HepG2 (cell line): ENCODE data around the gene RNF175. TPM values are rescaled to one million over a fixed set of nuclear protein-coding genes. Genes with fewer than 3 reads are reported as not detected.

Experiments used
- ATAC-seq: fragments of 200-7000 bp; cut with Tn5 transposase; 3 replicates; pipeline ENCODE4 v1.9.1; 2020; ENCODE audit warnings: mild to moderate bottlenecking, moderate library complexity
- BruUV-seq: library from RNA; stranded (reverse); fragments of 400-500 nt; replicated peaks from 2 replicates; lab custom pipeline; 2021; lab: Mats Ljungman, UMichigan
- CTCF ChIA-PET: fragments of 300-600 bp; formaldehyde crosslinking; extraction: SDS; loops from one replicate; lab custom pipeline; 2021; ENCODE audit warnings: low total read pairs, inconsistent platforms, low intra/inter-chr PET ratio; lab: Yijun Ruan, JAX
- POLR2A ChIA-PET: fragments of 350-600 bp; sonication (Branson Sonifier 250); formaldehyde crosslinking; loops from one replicate; lab custom pipeline; 2020; ENCODE audit warnings: antibody characterized with exemption, inconsistent platforms; lab: Yijun Ruan, JAX
- DNase-seq: peaks from one replicate; pipeline ENCODE4 v3.0.0-alpha.2; 2015; ENCODE audit warnings: low spot score
- FAIRE-seq: peaks from 3 replicates; lab custom pipeline; 2011; peaks lifted over from hg19 to GRCh38; lab: Jason Lieb, UNC
- H2AFZ ChIP-seq: one replicate; pipeline ENCODE4 v1.6.1; 2011; ENCODE audit warnings: low read length, inconsistent platforms
- H3K27ac ChIP-seq: fragments of 300-600 bp; 3 replicates; pipeline ENCODE4 v1.8.0; 2011; ENCODE audit warnings: mixed run types, mild to moderate bottlenecking, mixed read lengths, low read length, inconsistent platforms; ENCODE audit not compliant: insufficient read depth; ENCODE audit errors: extremely low read length
- H3K27me3 ChIP-seq, 2 experiments: fragments of 200-600 bp in 1 of 2; 2 replicates in 1 of 2; 3 replicates in 1 of 2; pipeline versions ENCODE4 v1.6.0 to v1.8.0; 2011; ENCODE audit warnings: low read length in 2 of 2, mild to moderate bottlenecking in 2 of 2, moderate library complexity in 2 of 2, inconsistent platforms in 1 of 2; ENCODE audit not compliant: insufficient read depth in 2 of 2, control insufficient read depth in 1 of 2
- H3K36me3 ChIP-seq, 2 experiments: fragments of 200-600 bp in 1 of 2; replicated peaks in 1 of 2; 2 replicates in 1 of 2; 3 replicates in 1 of 2; pipeline versions ENCODE4 v1.5.1 to v1.8.0; 2011; ENCODE audit warnings: low read length in 2 of 2, inconsistent platforms in 1 of 2; ENCODE audit not compliant: insufficient read depth in 2 of 2, control insufficient read depth in 1 of 2
- H3K4me1 ChIP-seq: 2 replicates; pipeline ENCODE4 v1.5.1; 2012; ENCODE audit warnings: low read length, inconsistent platforms; ENCODE audit not compliant: insufficient read depth
- H3K4me2 ChIP-seq: 2 replicates; pipeline ENCODE4 v1.6.0; 2011; ENCODE audit warnings: low read depth, low read length, inconsistent platforms
- H3K4me3 ChIP-seq, 3 experiments: fragments of 200-600 bp in 1 of 3; sonication (generic), shearing (Covaris generic) in 1 of 3; replicated peaks in 1 of 3; 2 replicates each; pipeline ENCODE4 v1.5.1; 2011 to 2016; ENCODE audit warnings: low read length in 3 of 3, inconsistent platforms in 2 of 3, low read depth in 2 of 3, mild to moderate bottlenecking in 2 of 3, control low read depth in 1 of 3, mixed read lengths in 1 of 3; ENCODE audit not compliant: insufficient read depth in 1 of 3
- H3K79me2 ChIP-seq: one replicate; pipeline ENCODE4 v1.6.1; 2011; ENCODE audit warnings: low read length, inconsistent platforms; ENCODE audit not compliant: insufficient read depth
- H3K9ac ChIP-seq: 2 replicates; pipeline ENCODE4 v1.6.0; 2011; ENCODE audit warnings: mild to moderate bottlenecking, low read depth, low read length, inconsistent platforms; ENCODE audit not compliant: insufficient read depth
- H3K9me3 ChIP-seq: 2 replicates; pipeline ENCODE4 v1.5.1; 2012; ENCODE audit warnings: mild to moderate bottlenecking, low read length
- H4K20me1 ChIP-seq: 2 replicates; pipeline ENCODE4 v1.6.0; 2011; ENCODE audit warnings: inconsistent platforms, mild to moderate bottlenecking, low read length, moderate library complexity; ENCODE audit not compliant: insufficient read depth
- GABPA ChIP-seq, 2 experiments: IDR thresholded peaks; 2 replicates each; pipeline ENCODE4 v1.6.1; 2011 to 2016; ENCODE audit warnings: low read depth in 2 of 2, low read length in 1 of 2, missing biosample characterization in 1 of 2, missing genetic modification characterization in 1 of 2
- JUN ChIP-seq: sonication (generic); formaldehyde crosslinking; IDR thresholded peaks from 2 replicates; pipeline ENCODE4 v1.4.0; 2020; ENCODE audit warnings: mild to moderate bottlenecking, missing genetic modification reagents
- KDM5B ChIP-seq: sonication (generic); formaldehyde crosslinking; IDR thresholded peaks from 2 replicates; pipeline ENCODE4 v1.4.0; 2020; ENCODE audit warnings: missing genetic modification reagents, mild to moderate bottlenecking, borderline replicate concordance
- MATR3 ChIP-seq: sonication (generic); formaldehyde crosslinking; IDR thresholded peaks from 2 replicates; pipeline ENCODE4 v1.4.0; 2020; ENCODE audit warnings: missing genetic modification reagents
- RBM39 ChIP-seq: fragments of 200-400 bp; formaldehyde crosslinking; IDR thresholded peaks from one replicate; pipeline ENCODE4 v1.6.1; 2018; ENCODE audit warnings: antibody characterized with exemption, mild to moderate bottlenecking, low read depth, low read length; ENCODE audit not compliant: poor library complexity, severe bottlenecking
- TCF7 ChIP-seq: sonication (generic); IDR thresholded peaks from 2 replicates; pipeline ENCODE4 v1.6.1; 2016; ENCODE audit warnings: antibody characterized with exemption, low read depth
- TRIM24 ChIP-seq: sonication (generic); formaldehyde crosslinking; IDR thresholded peaks from 2 replicates; pipeline ENCODE4 v1.8.0; 2022; ENCODE audit warnings: mild to moderate bottlenecking, missing genetic modification reagents
- YEATS2 ChIP-seq: sonication (generic); formaldehyde crosslinking; IDR thresholded peaks from 2 replicates; pipeline ENCODE4 v1.4.0; 2020; ENCODE audit warnings: missing genetic modification reagents, borderline replicate concordance
- ZC3H4 ChIP-seq: sonication (generic); formaldehyde crosslinking; IDR thresholded peaks from 2 replicates; pipeline ENCODE4 v1.4.0; 2020; ENCODE audit warnings: missing genetic modification reagents, borderline replicate concordance
- ZNF530 ChIP-seq: sonication (generic); formaldehyde crosslinking; IDR thresholded peaks from 2 replicates; pipeline ENCODE4 v1.5.0; 2020; ENCODE audit warnings: low read depth, mild to moderate bottlenecking, missing genetic modification reagents
- ZNF761 ChIP-seq: sonication (generic); formaldehyde crosslinking; conservative IDR thresholded peaks from 2 replicates; pipeline ENCODE4 v1.4.0; 2020; ENCODE audit warnings: mild to moderate bottlenecking, missing genetic modification reagents
- ZNF841 ChIP-seq: sonication (generic); formaldehyde crosslinking; IDR thresholded peaks from 2 replicates; pipeline ENCODE4 v1.8.1; 2023; ENCODE audit warnings: missing genetic modification reagents, borderline replicate concordance
- WGBS: methylation state at CpG from one replicate; pipeline ENCODE4 v1.1.6; 2017; ENCODE audit warnings: low lambda C conversion rate; 5-methylcytosine and 5-hydroxymethylcytosine counted together
- in situ Hi-C: cut with HindIII; loops from 2 replicates; pipeline ENCODE4 v1.10.0; 2017; ENCODE audit warnings: low pct_unique_long_range_greater_than_20kb; ENCODE audit not compliant: extremely low pct_ligation_motif_present
- intact Hi-C: fragments of 100-400 bp; cut with micrococcal nuclease; formaldehyde crosslinking; loops from one replicate; pipeline ENCODE4 v1.10.0; 2022; ENCODE audit not compliant: unreplicated experiment
- polyA plus RNA-seq, 8 experiments: library from polyadenylated mRNA; depleted of rRNA in 3 of 8; stranded (reverse) in 7 of 8; unstranded in 1 of 8; fragments of >200 nt; fragmentation: Illumina TruSeq in 4 of 8; extraction: Trizol in 4 of 8; gene quantifications; 2 replicates each; pipeline versions ENCODE4 v1.2.1 to v1.2.3, GENCODE V29; 2011 to 2016; ENCODE audit warnings: low read depth in 4 of 8, missing spikeins in 1 of 8, mixed read lengths in 1 of 8; ENCODE audit not compliant: insufficient read depth in 1 of 8
- total RNA-seq, 5 experiments: library from RNA; depleted of rRNA; stranded (reverse); fragments of >200 nt; fragmentation: Illumina TruSeq; extraction: Trizol; gene quantifications; 2 replicates each; pipeline ENCODE4 v1.2.3, GENCODE V29; 2016; ENCODE audit warnings: low read depth in 1 of 5
- TF ChIP-seq, protein P1 (sequence below): sonication (generic); formaldehyde crosslinking; conservative IDR thresholded peaks from 2 replicates; pipeline ENCODE4 v1.4.0; 2020; ENCODE audit warnings: missing genetic modification reagents
- TF ChIP-seq, protein P2 (sequence below): IDR thresholded peaks from 2 replicates; pipeline ENCODE4 v1.4.0; 2020; ENCODE audit warnings: mild to moderate bottlenecking, missing genetic modification reagents

RNF175 gene
- total and polyA plus RNA-seq, 2 of the 13 experiments (the other 11 are each of a cell fraction or from before 2014, with no cell fraction given), result not detected

GRCh38 chr4:153778383-153778782 is 18.6 kb upstream of the RNF175 start:
- BruUV-seq, result no TSS peak
- in situ Hi-C loops, result no loop called here
- POLR2A ChIA-PET, result no interaction called here

More at GRCh38 chr4:153778383-153778782, 18.6 kb upstream of the RNF175 start:
- DNase-seq, result no peak
- no peak overlapping the region for H3K4me3 ChIP-seq
- TF ChIP-seq JUN (CRISPR knock-in tag) (no peak), ZNF761 (CRISPR knock-in tag) (no peak), KDM5B (no peak), ZC3H4 (CRISPR knock-in tag) (no peak), RBM39 (no peak), TRIM24 (CRISPR knock-in tag) (no peak), YEATS2 (no peak), GABPA (IDR thresholded peaks at IDR 0.05; ENCODE audit: low read depth, low read length) (no peak), GABPA (CRISPR knock-in tag; IDR thresholded peaks at IDR 0.05; ENCODE audit: low read depth) (no peak), ZNF841 (CRISPR knock-in tag) (no peak), TCF7 (no peak), MATR3 (CRISPR knock-in tag) (no peak), ZNF530 (CRISPR knock-in tag) (no peak)
- TF ChIP-seq, protein P1, sequence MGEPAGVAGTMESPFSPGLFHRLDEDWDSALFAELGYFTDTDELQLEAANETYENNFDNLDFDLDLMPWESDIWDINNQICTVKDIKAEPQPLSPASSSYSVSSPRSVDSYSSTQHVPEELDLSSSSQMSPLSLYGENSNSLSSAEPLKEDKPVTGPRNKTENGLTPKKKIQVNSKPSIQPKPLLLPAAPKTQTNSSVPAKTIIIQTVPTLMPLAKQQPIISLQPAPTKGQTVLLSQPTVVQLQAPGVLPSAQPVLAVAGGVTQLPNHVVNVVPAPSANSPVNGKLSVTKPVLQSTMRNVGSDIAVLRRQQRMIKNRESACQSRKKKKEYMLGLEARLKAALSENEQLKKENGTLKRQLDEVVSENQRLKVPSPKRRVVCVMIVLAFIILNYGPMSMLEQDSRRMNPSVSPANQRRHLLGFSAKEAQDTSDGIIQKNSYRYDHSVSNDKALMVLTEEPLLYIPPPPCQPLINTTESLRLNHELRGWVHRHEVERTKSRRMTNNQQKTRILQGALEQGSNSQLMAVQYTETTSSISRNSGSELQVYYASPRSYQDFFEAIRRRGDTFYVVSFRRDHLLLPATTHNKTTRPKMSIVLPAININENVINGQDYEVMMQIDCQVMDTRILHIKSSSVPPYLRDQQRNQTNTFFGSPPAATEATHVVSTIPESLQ (CRISPR knock-in tag), result no peak
- TF ChIP-seq, protein P2, sequence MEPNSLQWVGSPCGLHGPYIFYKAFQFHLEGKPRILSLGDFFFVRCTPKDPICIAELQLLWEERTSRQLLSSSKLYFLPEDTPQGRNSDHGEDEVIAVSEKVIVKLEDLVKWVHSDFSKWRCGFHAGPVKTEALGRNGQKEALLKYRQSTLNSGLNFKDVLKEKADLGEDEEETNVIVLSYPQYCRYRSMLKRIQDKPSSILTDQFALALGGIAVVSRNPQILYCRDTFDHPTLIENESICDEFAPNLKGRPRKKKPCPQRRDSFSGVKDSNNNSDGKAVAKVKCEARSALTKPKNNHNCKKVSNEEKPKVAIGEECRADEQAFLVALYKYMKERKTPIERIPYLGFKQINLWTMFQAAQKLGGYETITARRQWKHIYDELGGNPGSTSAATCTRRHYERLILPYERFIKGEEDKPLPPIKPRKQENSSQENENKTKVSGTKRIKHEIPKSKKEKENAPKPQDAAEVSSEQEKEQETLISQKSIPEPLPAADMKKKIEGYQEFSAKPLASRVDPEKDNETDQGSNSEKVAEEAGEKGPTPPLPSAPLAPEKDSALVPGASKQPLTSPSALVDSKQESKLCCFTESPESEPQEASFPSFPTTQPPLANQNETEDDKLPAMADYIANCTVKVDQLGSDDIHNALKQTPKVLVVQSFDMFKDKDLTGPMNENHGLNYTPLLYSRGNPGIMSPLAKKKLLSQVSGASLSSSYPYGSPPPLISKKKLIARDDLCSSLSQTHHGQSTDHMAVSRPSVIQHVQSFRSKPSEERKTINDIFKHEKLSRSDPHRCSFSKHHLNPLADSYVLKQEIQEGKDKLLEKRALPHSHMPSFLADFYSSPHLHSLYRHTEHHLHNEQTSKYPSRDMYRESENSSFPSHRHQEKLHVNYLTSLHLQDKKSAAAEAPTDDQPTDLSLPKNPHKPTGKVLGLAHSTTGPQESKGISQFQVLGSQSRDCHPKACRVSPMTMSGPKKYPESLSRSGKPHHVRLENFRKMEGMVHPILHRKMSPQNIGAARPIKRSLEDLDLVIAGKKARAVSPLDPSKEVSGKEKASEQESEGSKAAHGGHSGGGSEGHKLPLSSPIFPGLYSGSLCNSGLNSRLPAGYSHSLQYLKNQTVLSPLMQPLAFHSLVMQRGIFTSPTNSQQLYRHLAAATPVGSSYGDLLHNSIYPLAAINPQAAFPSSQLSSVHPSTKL (CRISPR knock-in tag), result no peak
- TF ChIP-seq, all 625 proteins: peak for 0
- Histone ChIP-seq H3K9me3 (no peaks in the 10 kb centered on the region), H3K36me3 (no peaks in the 10 kb centered on the region), H2AFZ (no peak overlapping the region), H3K4me2 (no peak overlapping the region), H3K9ac (no peak overlapping the region), H3K4me1 (no peaks in the 10 kb centered on the region), H3K27ac (no peak overlapping the region), H3K79me2 (no peaks in the 10 kb centered on the region), H4K20me1 (no peaks in the 10 kb centered on the region), H3K27me3 (peaks cover 3 to 14% of the 10 kb centered on the region in 2 experiments; a peak in 3 of 5 replicates)
- 0% methylated on average over 1 of the region's 1 CpG for WGBS
- intact Hi-C loops, result no loop called here
- no peak for ATAC-seq
- CTCF ChIA-PET, result no interaction called here
- no peak for FAIRE-seq
